Liver (tissue), 9 donors: ENCODE measurements around the gene TACC2. TPM values are rescaled to one million over a fixed set of nuclear protein-coding genes. Genes with fewer than 3 reads are reported as not detected.

Source experiments
- DNase-seq: peaks from one replicate; pipeline ENCODE4 v3.0.0-alpha.2; 2017; ENCODE audit warnings: low spot score
- H3K27ac ChIP-seq, 2 donors: one replicate each; pipeline ENCODE4 v1.7.0; 2013; ENCODE audit warnings: inconsistent platforms in 2 of 2, low read length in 2 of 2, control low read depth in 1 of 2, low read depth in 1 of 2, mild to moderate bottlenecking in 1 of 2
- H3K27me3 ChIP-seq, 4 donors: one replicate each; pipeline versions ENCODE4 v1.6.1 to v1.7.0; 2013; ENCODE audit warnings: low read length in 3 of 4, inconsistent platforms in 1 of 4, mild to moderate bottlenecking in 1 of 4, moderate library complexity in 1 of 4; ENCODE audit not compliant: control insufficient read depth in 4 of 4, insufficient read depth in 4 of 4
- H3K36me3 ChIP-seq, 4 donors: one replicate each; pipeline versions ENCODE4 v1.6.1 to v1.7.0; 2013; ENCODE audit warnings: low read length in 3 of 4, mild to moderate bottlenecking in 3 of 4, low read depth in 1 of 4, moderate library complexity in 1 of 4; ENCODE audit not compliant: control insufficient read depth in 4 of 4, insufficient read depth in 3 of 4
- H3K4me1 ChIP-seq, 4 donors: one replicate each; pipeline versions ENCODE4 v1.6.1 to v1.7.0; 2013; ENCODE audit warnings: low read length in 3 of 4, mild to moderate bottlenecking in 3 of 4, moderate library complexity in 1 of 4; ENCODE audit not compliant: control insufficient read depth in 4 of 4, insufficient read depth in 4 of 4
- H3K4me3 ChIP-seq, 3 donors: one replicate each; pipeline versions ENCODE4 v1.6.1 to v1.7.0; 2013; ENCODE audit warnings: low read length in 3 of 3, control low read depth in 1 of 3, low read depth in 1 of 3, mild to moderate bottlenecking in 1 of 3
- H3K9ac ChIP-seq, 2 donors: one replicate each; pipeline ENCODE4 v1.7.0; 2013; ENCODE audit warnings: low read length in 2 of 2, mild to moderate bottlenecking in 2 of 2, moderate library complexity in 2 of 2, control low read depth in 1 of 2, low read depth in 1 of 2
- H3K9me3 ChIP-seq, 4 donors: one replicate each; pipeline versions ENCODE4 v1.6.1 to v1.7.0; 2013; ENCODE audit warnings: low read length in 3 of 4; ENCODE audit not compliant: control insufficient read depth in 4 of 4
- EGR1 ChIP-seq, 2 donors: IDR thresholded peaks; 2 replicates each; pipeline ENCODE4 v1.6.1; 2016 to 2018; ENCODE audit warnings: antibody characterized with exemption in 2 of 2, low read depth in 2 of 2
- FOXA1 ChIP-seq: IDR thresholded peaks from 2 replicates; pipeline ENCODE4 v1.6.1; 2016; ENCODE audit warnings: antibody characterized with exemption
- FOXA2 ChIP-seq: IDR thresholded peaks from 2 replicates; pipeline ENCODE4 v1.6.1; 2016; ENCODE audit warnings: antibody characterized with exemption
- GABPA ChIP-seq, 2 donors: IDR thresholded peaks in 1 of 2; conservative IDR thresholded peaks in 1 of 2; 2 replicates each; pipeline ENCODE4 v1.6.1; 2016; ENCODE audit warnings: antibody characterized with exemption in 2 of 2, mild to moderate bottlenecking in 1 of 2, moderate library complexity in 1 of 2
- HNF4A ChIP-seq, 2 donors: conservative IDR thresholded peaks; 2 replicates each; pipeline ENCODE4 v1.6.1; 2016; ENCODE audit warnings: antibody characterized with exemption in 2 of 2, mild to moderate bottlenecking in 2 of 2
- HNF4G ChIP-seq: IDR thresholded peaks from 2 replicates; pipeline ENCODE4 v1.6.1; 2016; ENCODE audit warnings: antibody characterized with exemption
- JUND ChIP-seq, 2 donors: IDR thresholded peaks; 2 replicates each; pipeline ENCODE4 v1.6.1; 2016; ENCODE audit warnings: antibody characterized with exemption in 2 of 2
- NR2F2 ChIP-seq: IDR thresholded peaks from 2 replicates; pipeline ENCODE4 v1.6.1; 2016; ENCODE audit warnings: antibody characterized with exemption
- RAD21 ChIP-seq, 2 donors: IDR thresholded peaks; 2 replicates each; pipeline ENCODE4 v1.6.1; 2016; ENCODE audit warnings: antibody characterized with exemption in 2 of 2, mild to moderate bottlenecking in 2 of 2
- RXRA ChIP-seq, 2 donors: IDR thresholded peaks; 2 replicates each; pipeline ENCODE4 v1.6.1; 2017 to 2018; ENCODE audit warnings: antibody characterized with exemption in 2 of 2, mild to moderate bottlenecking in 1 of 2
- SP1 ChIP-seq: IDR thresholded peaks from 2 replicates; pipeline ENCODE4 v1.6.1; 2018; ENCODE audit warnings: antibody characterized with exemption, mild to moderate bottlenecking
- TAF1 ChIP-seq: conservative IDR thresholded peaks from 2 replicates; pipeline ENCODE4 v1.6.1; 2016; ENCODE audit warnings: antibody characterized with exemption, mild to moderate bottlenecking
- YY1 ChIP-seq: IDR thresholded peaks from 2 replicates; pipeline ENCODE4 v1.6.1; 2016; ENCODE audit warnings: antibody characterized with exemption, mild to moderate bottlenecking
- WGBS: extraction: QIAGEN DNeasy Blood & Tissue Kit; methylation state at CpG from one replicate; pipeline ENCODE4 v1.1.7; 2013; 5-methylcytosine and 5-hydroxymethylcytosine counted together
- polyA plus RNA-seq, 2 donors: library from polyadenylated mRNA; stranded (reverse) in 1 of 2; unstranded in 1 of 2; fragments of 200-250 nt in 1 of 2; fragments of >200 nt in 1 of 2; fragmentation: Nextera tagmentation in 1 of 2; extraction: Ambion mirVana in 1 of 2; gene quantifications; one replicate each; pipeline versions ENCODE4 v1.2.1 to v1.2.3, GENCODE V29; 2013 to 2015
- total RNA-seq, 2 donors: library from RNA; depleted of rRNA; stranded (reverse); fragments of >200 nt; gene quantifications; one replicate each; pipeline ENCODE4 v1.2.3, GENCODE V29; 2014
- TF ChIP-seq, protein P1 (sequence below): fragments of 150-350 bp; IDR thresholded peaks from 2 replicates; pipeline ENCODE4 v1.5.1; 2017; ENCODE audit warnings: improper control_type of control experiment, low read depth, low read length; ENCODE audit not compliant: missing input control
- TF ChIP-seq, protein P2 (sequence below): IDR thresholded peaks from 2 replicates; pipeline ENCODE4 v1.6.1; 2016; ENCODE audit warnings: antibody characterized with exemption
- TF ChIP-seq, protein P3 (sequence below): IDR thresholded peaks from 2 replicates; pipeline ENCODE4 v1.6.1; 2016; ENCODE audit warnings: antibody characterized with exemption
- TF ChIP-seq, protein P4 (sequence below): IDR thresholded peaks from 2 replicates; pipeline ENCODE4 v1.6.1; 2016; ENCODE audit warnings: antibody characterized with exemption
- TF ChIP-seq, protein P5 (sequence below): IDR thresholded peaks from 2 replicates; pipeline ENCODE4 v1.6.1; 2016; ENCODE audit warnings: antibody characterized with exemption, mild to moderate bottlenecking
- donor health status: healthy.
- donor health status: healthy.
- donor health status: healthy.
- donor health status: healthy.
- donor health status: healthy.

TACC2 gene
- total and polyA plus RNA-seq, 4 donors: 1.5 to 9.1 (median 7.8) TPM

DNA sequence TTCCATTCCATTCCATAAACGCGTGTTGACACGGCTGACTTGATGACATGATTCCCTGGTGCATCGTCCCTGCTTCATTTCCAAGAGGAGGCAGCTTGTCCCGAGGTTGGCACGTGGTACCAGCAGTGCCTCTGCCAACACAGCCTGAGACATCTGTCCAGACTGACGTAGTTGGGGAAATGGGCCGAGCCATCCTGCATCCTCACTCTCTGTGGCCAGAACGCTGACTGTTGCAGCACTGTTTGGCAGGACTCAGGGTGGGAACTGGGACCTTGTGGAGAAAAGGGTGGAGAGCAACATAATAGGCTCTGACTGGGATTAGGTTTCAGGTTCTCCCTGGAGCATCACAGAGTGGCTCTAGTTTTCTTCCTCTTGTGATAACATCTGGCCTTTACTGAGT lies 163.6 kb downstream of the TACC2 start:
- WGBS: 91% methylated on average over 9 of the region's 9 CpGs
- TF ChIP-seq, protein P1, sequence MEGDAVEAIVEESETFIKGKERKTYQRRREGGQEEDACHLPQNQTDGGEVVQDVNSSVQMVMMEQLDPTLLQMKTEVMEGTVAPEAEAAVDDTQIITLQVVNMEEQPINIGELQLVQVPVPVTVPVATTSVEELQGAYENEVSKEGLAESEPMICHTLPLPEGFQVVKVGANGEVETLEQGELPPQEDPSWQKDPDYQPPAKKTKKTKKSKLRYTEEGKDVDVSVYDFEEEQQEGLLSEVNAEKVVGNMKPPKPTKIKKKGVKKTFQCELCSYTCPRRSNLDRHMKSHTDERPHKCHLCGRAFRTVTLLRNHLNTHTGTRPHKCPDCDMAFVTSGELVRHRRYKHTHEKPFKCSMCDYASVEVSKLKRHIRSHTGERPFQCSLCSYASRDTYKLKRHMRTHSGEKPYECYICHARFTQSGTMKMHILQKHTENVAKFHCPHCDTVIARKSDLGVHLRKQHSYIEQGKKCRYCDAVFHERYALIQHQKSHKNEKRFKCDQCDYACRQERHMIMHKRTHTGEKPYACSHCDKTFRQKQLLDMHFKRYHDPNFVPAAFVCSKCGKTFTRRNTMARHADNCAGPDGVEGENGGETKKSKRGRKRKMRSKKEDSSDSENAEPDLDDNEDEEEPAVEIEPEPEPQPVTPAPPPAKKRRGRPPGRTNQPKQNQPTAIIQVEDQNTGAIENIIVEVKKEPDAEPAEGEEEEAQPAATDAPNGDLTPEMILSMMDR: no peak
- TF ChIP-seq, protein P2, sequence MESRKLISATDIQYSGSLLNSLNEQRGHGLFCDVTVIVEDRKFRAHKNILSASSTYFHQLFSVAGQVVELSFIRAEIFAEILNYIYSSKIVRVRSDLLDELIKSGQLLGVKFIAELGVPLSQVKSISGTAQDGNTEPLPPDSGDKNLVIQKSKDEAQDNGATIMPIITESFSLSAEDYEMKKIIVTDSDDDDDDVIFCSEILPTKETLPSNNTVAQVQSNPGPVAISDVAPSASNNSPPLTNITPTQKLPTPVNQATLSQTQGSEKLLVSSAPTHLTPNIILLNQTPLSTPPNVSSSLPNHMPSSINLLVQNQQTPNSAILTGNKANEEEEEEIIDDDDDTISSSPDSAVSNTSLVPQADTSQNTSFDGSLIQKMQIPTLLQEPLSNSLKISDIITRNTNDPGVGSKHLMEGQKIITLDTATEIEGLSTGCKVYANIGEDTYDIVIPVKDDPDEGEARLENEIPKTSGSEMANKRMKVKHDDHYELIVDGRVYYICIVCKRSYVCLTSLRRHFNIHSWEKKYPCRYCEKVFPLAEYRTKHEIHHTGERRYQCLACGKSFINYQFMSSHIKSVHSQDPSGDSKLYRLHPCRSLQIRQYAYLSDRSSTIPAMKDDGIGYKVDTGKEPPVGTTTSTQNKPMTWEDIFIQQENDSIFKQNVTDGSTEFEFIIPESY: no peak
- TF ChIP-seq GABPA (IDR thresholded peaks at IDR 0.05 in 1 of 2, conservative IDR thresholded peaks at IDR 0.05 in 1 of 2) (no peak), RAD21 (IDR thresholded peaks at IDR 0.05) (no peak), EGR1 (IDR thresholded peaks at IDR 0.05; ENCODE audit: low read depth in 2 of 2) (no peak), HNF4G (no peak), FOXA2 (no peak), FOXA1 (no peak), HNF4A (conservative IDR thresholded peaks at IDR 0.05) (no peak), JUND (IDR thresholded peaks at IDR 0.05) (no peak), RXRA (IDR thresholded peaks at IDR 0.05) (no peak), SP1 (no peak), NR2F2 (no peak), YY1 (no peak), TAF1 (no peak)
- TF ChIP-seq, protein P3, sequence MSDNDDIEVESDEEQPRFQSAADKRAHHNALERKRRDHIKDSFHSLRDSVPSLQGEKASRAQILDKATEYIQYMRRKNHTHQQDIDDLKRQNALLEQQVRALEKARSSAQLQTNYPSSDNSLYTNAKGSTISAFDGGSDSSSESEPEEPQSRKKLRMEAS: no peak
- TF ChIP-seq, protein P4, sequence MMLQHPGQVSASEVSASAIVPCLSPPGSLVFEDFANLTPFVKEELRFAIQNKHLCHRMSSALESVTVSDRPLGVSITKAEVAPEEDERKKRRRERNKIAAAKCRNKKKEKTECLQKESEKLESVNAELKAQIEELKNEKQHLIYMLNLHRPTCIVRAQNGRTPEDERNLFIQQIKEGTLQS: no peak
- TF ChIP-seq, protein P5, sequence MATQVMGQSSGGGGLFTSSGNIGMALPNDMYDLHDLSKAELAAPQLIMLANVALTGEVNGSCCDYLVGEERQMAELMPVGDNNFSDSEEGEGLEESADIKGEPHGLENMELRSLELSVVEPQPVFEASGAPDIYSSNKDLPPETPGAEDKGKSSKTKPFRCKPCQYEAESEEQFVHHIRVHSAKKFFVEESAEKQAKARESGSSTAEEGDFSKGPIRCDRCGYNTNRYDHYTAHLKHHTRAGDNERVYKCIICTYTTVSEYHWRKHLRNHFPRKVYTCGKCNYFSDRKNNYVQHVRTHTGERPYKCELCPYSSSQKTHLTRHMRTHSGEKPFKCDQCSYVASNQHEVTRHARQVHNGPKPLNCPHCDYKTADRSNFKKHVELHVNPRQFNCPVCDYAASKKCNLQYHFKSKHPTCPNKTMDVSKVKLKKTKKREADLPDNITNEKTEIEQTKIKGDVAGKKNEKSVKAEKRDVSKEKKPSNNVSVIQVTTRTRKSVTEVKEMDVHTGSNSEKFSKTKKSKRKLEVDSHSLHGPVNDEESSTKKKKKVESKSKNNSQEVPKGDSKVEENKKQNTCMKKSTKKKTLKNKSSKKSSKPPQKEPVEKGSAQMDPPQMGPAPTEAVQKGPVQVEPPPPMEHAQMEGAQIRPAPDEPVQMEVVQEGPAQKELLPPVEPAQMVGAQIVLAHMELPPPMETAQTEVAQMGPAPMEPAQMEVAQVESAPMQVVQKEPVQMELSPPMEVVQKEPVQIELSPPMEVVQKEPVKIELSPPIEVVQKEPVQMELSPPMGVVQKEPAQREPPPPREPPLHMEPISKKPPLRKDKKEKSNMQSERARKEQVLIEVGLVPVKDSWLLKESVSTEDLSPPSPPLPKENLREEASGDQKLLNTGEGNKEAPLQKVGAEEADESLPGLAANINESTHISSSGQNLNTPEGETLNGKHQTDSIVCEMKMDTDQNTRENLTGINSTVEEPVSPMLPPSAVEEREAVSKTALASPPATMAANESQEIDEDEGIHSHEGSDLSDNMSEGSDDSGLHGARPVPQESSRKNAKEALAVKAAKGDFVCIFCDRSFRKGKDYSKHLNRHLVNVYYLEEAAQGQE: no peak
- Histone ChIP-seq H3K27ac (no peak overlapping the region), H3K4me3 (no peak overlapping the region), H3K36me3 (no peaks in the 10 kb centered on the region), H3K9me3 (no peaks in the 10 kb centered on the region), H3K4me1 (peaks cover 1 to 11% (median 8%) of the 10 kb centered on the region in 4 donors), H3K27me3 (no peaks in the 10 kb centered on the region), H3K9ac (no peak overlapping the region)
- DNase-seq: no peak
